Neural progenitor cell (in vitro differentiated cells): ENCODE measurements around the gene SDR9C7. TPM values are rescaled to one million over a fixed set of nuclear protein-coding genes. Genes with fewer than 3 reads are reported as not detected.
"Not testable (repeated sequence)": the region's sequence is repeated elsewhere in the genome, so short reads cannot be mapped to it uniquely, and the experiment has no call there.

Experiments used
- DNase-seq: peaks from one replicate; pipeline ENCODE4 v3.0.0-alpha.2; 2016; ENCODE audit warnings: low spot score
- H2AFZ ChIP-seq: fragments of 200-600 bp; sonication (generic); replicated peaks from 2 replicates; pipeline ENCODE4 v1.6.1; 2016; ENCODE audit warnings: antibody characterized with exemption
- H3F3A ChIP-seq: fragments of 200-600 bp; sonication (generic); 2 replicates; pipeline ENCODE4 v1.6.1; 2016; ENCODE audit warnings: antibody characterized with exemption, low read depth
- H3K27ac ChIP-seq: fragments of 200-600 bp; sonication (generic); 2 replicates; pipeline ENCODE4 v1.5.1; 2016; ENCODE audit warnings: mild to moderate bottlenecking
- H3K27me3 ChIP-seq: fragments of 200-600 bp; sonication (generic); 2 replicates; pipeline ENCODE4 v1.6.1; 2016; ENCODE audit warnings: mild to moderate bottlenecking, moderate library complexity
- H3K36me3 ChIP-seq: fragments of 200-600 bp; sonication (generic); 2 replicates; pipeline ENCODE4 v1.5.1; 2016
- H3K4me1 ChIP-seq: fragments of 200-600 bp; sonication (generic); 2 replicates; pipeline ENCODE4 v1.6.1; 2016; ENCODE audit warnings: mixed run types
- H3K4me2 ChIP-seq: fragments of 200-600 bp; sonication (generic); 2 replicates; pipeline ENCODE4 v1.6.1; 2016
- H3K4me3 ChIP-seq: fragments of 200-600 bp; sonication (generic); 2 replicates; pipeline ENCODE4 v1.5.1; 2016
- H3K79me2 ChIP-seq: fragments of 200-600 bp; sonication (generic); 2 replicates; pipeline ENCODE4 v1.6.1; 2016; ENCODE audit warnings: low read depth
- H3K9ac ChIP-seq: fragments of 200-600 bp; sonication (generic); 2 replicates; pipeline ENCODE4 v1.6.1; 2016
- H3K9me3 ChIP-seq: fragments of 200-600 bp; sonication (generic); 2 replicates; pipeline ENCODE4 v1.5.1; 2016; ENCODE audit warnings: low read depth
- H4K20me1 ChIP-seq: fragments of 200-600 bp; sonication (generic); 2 replicates; pipeline ENCODE4 v1.6.1; 2016; ENCODE audit warnings: low read depth
- H3K27ac Mint-ChIP-seq: 3 replicates; pipeline ENCODE4 v1.8.0; 2021; ENCODE audit warnings: mixed read lengths
- H3K27me3 Mint-ChIP-seq: 2 replicates; pipeline ENCODE4 v1.8.0; 2022; ENCODE audit warnings: low read depth, mild to moderate bottlenecking, inconsistent platforms, moderate library complexity, mixed read lengths; ENCODE audit not compliant: insufficient read depth
- H3K36me3 Mint-ChIP-seq: 3 replicates; pipeline ENCODE4 v1.8.0; 2021; ENCODE audit warnings: mixed read lengths
- H3K4me1 Mint-ChIP-seq: 3 replicates; pipeline ENCODE4 v1.8.0; 2021; ENCODE audit warnings: mixed read lengths
- H3K4me3 Mint-ChIP-seq: 3 replicates; pipeline ENCODE4 v1.8.0; 2021; ENCODE audit warnings: mild to moderate bottlenecking, moderate library complexity, mixed read lengths
- H3K9me3 Mint-ChIP-seq: 3 replicates; pipeline ENCODE4 v1.8.0; 2020; ENCODE audit warnings: mixed read lengths
- CTCF ChIP-seq: fragments of 200-600 bp; sonication (generic); IDR thresholded peaks from 2 replicates; pipeline ENCODE4 v1.5.1; 2017; ENCODE audit warnings: antibody characterized with exemption, mild to moderate bottlenecking
- EZH2 ChIP-seq: fragments of 200-600 bp; sonication (generic); IDR thresholded peaks from 2 replicates; pipeline ENCODE4 v1.6.1; 2017; ENCODE audit warnings: antibody characterized with exemption, mild to moderate bottlenecking, moderate library complexity
- EZH2phosphoT487 ChIP-seq: fragments of 200-600 bp; sonication (generic); IDR thresholded peaks from 2 replicates; pipeline ENCODE4 v1.6.1; 2017; ENCODE audit warnings: antibody characterized with exemption
- total RNA-seq: library from RNA; depleted of rRNA; stranded (reverse); fragments of >200 nt; gene quantifications from 2 replicates; pipeline ENCODE4 v1.2.3, GENCODE V29; 2015; ENCODE audit warnings: low replicate concordance

Gene SDR9C7
- total RNA-seq, 1 donor from 2014 or later: 0.32 TPM

- no peaks in the 10 kb centered on the region for H3K36me3 Mint-ChIP-seq
- Histone ChIP-seq H4K20me1 (no peaks in the 10 kb centered on the region), H3K79me2 (no peaks in the 10 kb centered on the region), H2AFZ (no peak overlapping the region), H3K4me3 (no peak overlapping the region), H3K4me1 (no peaks in the 10 kb centered on the region), H3K9ac (no peak overlapping the region), H3F3A (no peaks in the 10 kb centered on the region), H3K27ac (no peak overlapping the region), H3K27me3 (no peaks in the 10 kb centered on the region), H3K36me3 (no peaks in the 10 kb centered on the region), H3K9me3 (no peaks in the 10 kb centered on the region), H3K4me2 (no peak overlapping the region)
- H3K27ac Mint-ChIP-seq: no peak overlapping the region
- TF ChIP-seq EZH2phosphoT487 (no peak), CTCF (no peak), EZH2 (no peak)
- H3K4me3 Mint-ChIP-seq: no peak overlapping the region
- no peak for DNase-seq
- peaks cover 3% of the 10 kb centered on the region for H3K27me3 Mint-ChIP-seq
- H3K4me1 Mint-ChIP-seq: peaks cover 4% of the 10 kb centered on the region
- H3K9me3 Mint-ChIP-seq: peaks cover 41% of the 10 kb centered on the region
Measured at GRCh38 chr12:56884421-56884820, 49.8 kb downstream of the SDR9C7 start.

DNA sequence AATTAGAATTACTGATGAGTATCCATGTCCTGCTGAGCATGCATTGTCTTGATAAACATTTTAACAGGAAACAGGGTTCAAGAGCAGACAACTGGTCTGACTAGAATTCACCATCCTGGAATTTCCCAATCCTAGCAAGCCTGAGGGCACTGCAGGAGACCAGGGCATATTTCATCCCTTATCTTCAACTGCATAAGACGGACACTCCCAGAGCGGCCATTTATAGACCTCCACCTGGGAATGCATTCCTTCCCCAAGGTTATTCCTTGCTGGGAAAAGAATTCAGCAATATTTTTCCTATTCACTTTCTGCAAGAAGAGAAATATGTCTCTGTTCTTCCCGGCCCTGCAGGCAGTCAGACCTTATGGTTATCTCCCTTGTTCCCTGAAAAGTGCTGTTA, 51.8 kb downstream of the SDR9C7 start:
- not testable (repeated sequence) for H3K27me3 Mint-ChIP-seq, H3K36me3 ChIP-seq, H3K4me1 ChIP-seq, H3K36me3 Mint-ChIP-seq, H3K27ac Mint-ChIP-seq, H4K20me1 ChIP-seq, H3K4me3 Mint-ChIP-seq, H3K27ac ChIP-seq, H3K4me2 ChIP-seq, H3K79me2 ChIP-seq, H3K27me3 ChIP-seq, H3K4me1 Mint-ChIP-seq, H3K4me3 ChIP-seq, H3K9ac ChIP-seq, H2AFZ ChIP-seq, DNase-seq, H3F3A ChIP-seq, H3K9me3 ChIP-seq
- peaks cover 47% of the 10 kb centered on the region for H3K9me3 Mint-ChIP-seq

DNA sequence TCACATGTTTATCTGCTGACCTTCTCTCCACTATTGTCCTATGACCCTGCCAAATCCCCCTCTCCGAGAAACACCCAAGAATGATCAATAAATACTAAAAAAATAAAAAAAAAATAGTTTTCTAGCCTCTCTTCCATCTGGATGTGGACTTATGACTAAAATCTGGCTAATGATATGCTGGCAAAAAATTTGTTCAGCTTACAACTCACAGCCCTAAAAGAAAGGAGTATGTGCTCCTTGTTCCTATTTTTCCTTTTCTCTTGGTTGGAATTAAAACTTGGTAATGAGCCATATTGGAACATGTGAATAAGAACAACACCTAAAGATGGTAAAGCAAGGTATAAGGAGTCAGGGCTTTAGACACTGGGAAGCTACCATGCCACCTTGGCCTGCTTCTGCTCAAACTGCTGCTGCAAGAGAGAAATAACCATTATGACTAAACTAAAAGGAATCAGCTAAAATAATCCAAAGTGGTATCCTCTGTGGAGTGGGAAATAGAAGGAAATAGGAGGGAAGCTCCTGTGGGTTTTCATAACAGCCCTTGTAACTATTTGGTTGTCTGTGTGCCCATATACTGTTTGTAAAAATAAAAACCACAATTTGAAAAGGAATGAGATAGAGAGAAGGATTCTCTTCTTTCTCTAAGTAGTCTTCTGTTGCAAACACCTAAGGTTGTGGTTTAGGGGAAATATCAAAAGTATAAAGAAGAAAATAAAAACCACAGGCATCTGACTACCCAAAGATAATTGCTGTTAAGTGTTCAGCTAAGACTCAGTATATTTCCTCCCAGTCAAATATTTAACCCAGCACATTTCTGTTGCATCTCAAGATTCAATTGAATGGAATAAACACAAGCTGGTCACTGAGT, 53.8 kb downstream of the SDR9C7 start:
- no peaks in the 10 kb centered on the region for H3K36me3 ChIP-seq
- H3K9ac ChIP-seq: no peak overlapping the region
- H3K4me3 ChIP-seq: no peak overlapping the region
- no peak overlapping the region for H3K27ac Mint-ChIP-seq
- H3K4me3 Mint-ChIP-seq: no peak overlapping the region
- TF ChIP-seq CTCF: no peak
- TF ChIP-seq EZH2: no peak
- no peak for TF ChIP-seq EZH2phosphoT487
- no peak overlapping the region for H2AFZ ChIP-seq
- H3K27me3 ChIP-seq: no peaks in the 10 kb centered on the region
- H3K79me2 ChIP-seq: no peaks in the 10 kb centered on the region
- no peaks in the 10 kb centered on the region for H3F3A ChIP-seq
- H3K4me2 ChIP-seq: no peak overlapping the region
- peaks cover 4% of the 10 kb centered on the region for H3K4me1 Mint-ChIP-seq
- peaks cover 35% of the 10 kb centered on the region for H3K9me3 Mint-ChIP-seq
- DNase-seq: no peak
- H3K36me3 Mint-ChIP-seq: no peaks in the 10 kb centered on the region
- H3K4me1 ChIP-seq: no peaks in the 10 kb centered on the region
- no peak overlapping the region for H3K27ac ChIP-seq
- H4K20me1 ChIP-seq: no peaks in the 10 kb centered on the region
- H3K27me3 Mint-ChIP-seq: peaks cover 8% of the 10 kb centered on the region
- H3K9me3 ChIP-seq: no peaks in the 10 kb centered on the region

- not testable (repeated sequence) for H3K4me1 ChIP-seq, H3K9me3 ChIP-seq, H3K36me3 ChIP-seq, H3K4me1 Mint-ChIP-seq, H3K4me3 Mint-ChIP-seq, DNase-seq, H4K20me1 ChIP-seq, H3K36me3 Mint-ChIP-seq, H3K27ac ChIP-seq, H2AFZ ChIP-seq, H3K4me3 ChIP-seq, H3K27me3 ChIP-seq, H3K27ac Mint-ChIP-seq, H3K9ac ChIP-seq, H3F3A ChIP-seq, H3K4me2 ChIP-seq, H3K79me2 ChIP-seq
- Mint-ChIP-seq H3K27me3 (peaks cover 13% of the 10 kb centered on the region), H3K9me3 (peaks cover 40% of the 10 kb centered on the region)
Measured at GRCh38 chr12:56879240-56880124, 54.7 kb downstream of the SDR9C7 start.
